Parathyroid adenoma (tissue), 2 donors: ENCODE measurements around the gene TWIST2.

Experiments
- H2AFZ ChIP-seq: fragments of 300-600 bp; sonication (generic); one replicate; pipeline ENCODE4 v1.7.0; 2017; ENCODE audit warnings: antibody characterized with exemption, mild to moderate bottlenecking
- H3K27ac ChIP-seq: fragments of 300-600 bp; sonication (generic); one replicate; pipeline ENCODE4 v1.7.0; 2017
- H3K27me3 ChIP-seq: fragments of 300-600 bp; sonication (generic); one replicate; pipeline ENCODE4 v1.7.0; 2017; ENCODE audit warnings: low read length; ENCODE audit not compliant: control insufficient read depth, insufficient read depth
- H3K36me3 ChIP-seq: fragments of 300-600 bp; sonication (generic); one replicate; pipeline ENCODE4 v1.7.0; 2017; ENCODE audit warnings: low read length; ENCODE audit not compliant: control insufficient read depth, insufficient read depth
- H3K4me1 ChIP-seq: fragments of 300-600 bp; sonication (generic); one replicate; pipeline ENCODE4 v1.7.0; 2017; ENCODE audit warnings: control low read depth
- H3K4me2 ChIP-seq: fragments of 300-600 bp; sonication (generic); one replicate; pipeline ENCODE4 v1.7.0; 2017; ENCODE audit warnings: low read length
- H3K4me3 ChIP-seq: fragments of 300-600 bp; sonication (generic); one replicate; pipeline ENCODE4 v1.7.0; 2017; ENCODE audit warnings: low read depth, low read length
- H3K79me2 ChIP-seq: fragments of 300-600 bp; sonication (generic); one replicate; pipeline ENCODE4 v1.7.0; 2017; ENCODE audit warnings: control low read depth
- H3K9ac ChIP-seq: fragments of 300-600 bp; sonication (generic); one replicate; pipeline ENCODE4 v1.7.0; 2017; ENCODE audit warnings: mild to moderate bottlenecking
- H3K9me3 ChIP-seq: fragments of 300-600 bp; sonication (generic); one replicate; pipeline ENCODE4 v1.7.0; 2017; ENCODE audit warnings: low read length; ENCODE audit not compliant: control insufficient read depth
- CTCF ChIP-seq: fragments of 300-600 bp; sonication (generic); IDR thresholded peaks from one replicate; pipeline ENCODE4 v1.7.0; 2017; ENCODE audit warnings: antibody characterized with exemption, mild to moderate bottlenecking
- donor health status: primary hyperparathyroidism.

The TWIST2 gene

DNA sequence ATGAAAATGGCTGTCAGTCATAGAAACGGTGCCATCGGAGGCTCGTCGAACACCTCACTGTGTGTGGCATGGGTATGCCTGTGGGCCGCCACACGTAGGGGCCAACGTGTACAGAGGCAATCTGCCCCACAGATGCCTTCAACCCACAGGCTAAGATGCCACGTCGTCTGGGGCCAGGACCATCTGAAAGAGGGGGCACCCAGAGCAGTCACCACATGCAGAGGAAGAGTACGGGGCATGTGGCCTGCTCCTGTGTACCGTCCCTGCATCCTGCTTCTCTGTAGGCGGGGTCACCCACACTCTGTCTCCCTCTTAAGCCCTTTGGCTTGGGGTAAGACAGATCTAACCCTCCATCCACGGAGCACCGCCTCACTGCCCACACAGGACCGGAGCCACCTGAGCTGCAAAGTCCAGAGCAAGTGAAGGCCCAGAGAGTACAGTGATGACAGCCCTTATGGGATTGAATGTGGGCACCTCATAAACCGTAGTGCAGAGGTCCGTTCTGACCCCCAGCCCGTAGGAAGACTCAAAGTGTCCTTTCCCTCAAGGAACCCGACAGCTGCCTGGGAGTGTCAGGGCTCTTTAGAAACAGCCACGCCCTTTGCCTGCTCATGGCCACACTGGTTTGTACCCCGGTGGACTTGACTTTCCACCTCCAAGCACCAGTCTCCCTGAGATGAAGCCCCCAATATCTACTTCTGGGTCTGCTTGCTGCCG is 66.2 kb downstream of the TWIST2 start:
- no peaks in the 10 kb centered on the region for H3K4me1 ChIP-seq
- H2AFZ ChIP-seq = no peak overlapping the region
- no peak overlapping the region for H3K27ac ChIP-seq
- H3K4me3 ChIP-seq = no peak overlapping the region
- no peak overlapping the region for H3K4me2 ChIP-seq
- H3K27me3 ChIP-seq = no peaks in the 10 kb centered on the region
- no peaks in the 10 kb centered on the region for H3K36me3 ChIP-seq
- no peaks in the 10 kb centered on the region for H3K9me3 ChIP-seq
- H3K79me2 ChIP-seq = no peaks in the 10 kb centered on the region
- TF ChIP-seq CTCF = no peak
- no peak overlapping the region for H3K9ac ChIP-seq

DNA sequence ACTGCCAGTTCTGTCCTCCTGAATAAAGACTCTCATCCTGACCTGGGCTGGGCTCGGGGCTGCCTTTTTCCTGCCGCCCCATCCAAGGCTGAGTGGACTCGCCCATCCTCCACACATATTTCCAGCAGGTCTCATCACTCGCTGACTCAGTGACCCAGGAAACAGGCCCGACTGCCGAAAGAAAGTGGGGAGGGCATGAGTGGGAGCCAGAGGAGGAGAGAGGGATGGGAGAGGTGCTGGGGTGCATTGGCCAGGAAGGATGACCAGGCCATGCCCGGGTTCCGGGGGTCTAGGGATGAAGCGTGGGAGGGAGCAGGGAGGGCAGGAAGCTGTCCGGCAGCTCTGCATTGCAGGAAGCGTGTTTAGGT is 66.7 kb downstream of the TWIST2 start:
- no peak overlapping the region for H3K9ac ChIP-seq
- no peak for TF ChIP-seq CTCF
- no peak overlapping the region for H3K27ac ChIP-seq
- H3K36me3 ChIP-seq = no peaks in the 10 kb centered on the region
- H3K79me2 ChIP-seq = no peaks in the 10 kb centered on the region
- H3K4me2 ChIP-seq = no peak overlapping the region
- H3K27me3 ChIP-seq = no peaks in the 10 kb centered on the region
- no peak overlapping the region for H3K4me3 ChIP-seq
- no peak overlapping the region for H2AFZ ChIP-seq
- no peaks in the 10 kb centered on the region for H3K4me1 ChIP-seq
- no peaks in the 10 kb centered on the region for H3K9me3 ChIP-seq

DNA sequence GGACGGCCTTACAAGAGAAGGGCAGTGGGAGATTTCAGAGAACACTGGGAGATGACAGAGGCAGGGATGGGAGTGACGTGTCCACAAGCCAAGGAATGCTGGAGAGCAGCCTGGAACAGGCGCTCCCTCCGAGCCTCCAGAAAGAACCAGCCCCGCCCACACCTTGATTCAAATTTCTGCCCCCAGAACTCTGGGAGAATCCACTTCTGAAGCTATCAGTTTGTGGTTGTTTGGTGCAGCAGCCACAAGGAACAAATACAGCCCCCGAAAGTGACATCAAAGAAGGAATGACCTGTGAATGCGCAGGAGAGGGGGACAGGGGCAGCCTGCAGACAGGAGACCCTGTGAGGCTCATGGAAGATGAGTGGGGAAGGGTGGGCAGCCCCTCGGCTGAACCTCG is 67.3 kb downstream of the TWIST2 start:
- Histone ChIP-seq H3K9me3 (no peaks in the 10 kb centered on the region), H3K27ac (no peak overlapping the region), H3K9ac (no peak overlapping the region), H3K4me3 (no peak overlapping the region), H3K4me2 (no peak overlapping the region), H3K27me3 (no peaks in the 10 kb centered on the region), H3K4me1 (no peaks in the 10 kb centered on the region), H3K79me2 (no peaks in the 10 kb centered on the region), H2AFZ (no peak overlapping the region), H3K36me3 (no peaks in the 10 kb centered on the region)
- no peak for TF ChIP-seq CTCF

- H3K4me3 ChIP-seq = no peak overlapping the region
These were observed 67.7 kb downstream of the TWIST2 start for GRCh38 chr2:238915596-238915995.

More at GRCh38 chr2:238915596-238915995, 67.7 kb downstream of the TWIST2 start:
- no peak for TF ChIP-seq CTCF
- no peaks in the 10 kb centered on the region for H3K79me2 ChIP-seq
- no peaks in the 10 kb centered on the region for H3K4me1 ChIP-seq
- no peak overlapping the region for H3K9ac ChIP-seq
- H3K27me3 ChIP-seq = no peaks in the 10 kb centered on the region
- no peaks in the 10 kb centered on the region for H3K9me3 ChIP-seq
- H3K4me2 ChIP-seq = no peak overlapping the region
- no peaks in the 10 kb centered on the region for H3K36me3 ChIP-seq
- H2AFZ ChIP-seq = no peak overlapping the region
- no peak overlapping the region for H3K27ac ChIP-seq
